K562 (cell line): ENCODE results near the gene PPP6R3. TPM values are rescaled to one million over a fixed set of nuclear protein-coding genes. Genes with fewer than 3 reads are reported as not detected.

Experiments used
- ATF6 ChIP-seq: sonication (generic); formaldehyde crosslinking; IDR thresholded peaks from 2 replicates; pipeline ENCODE4 v1.4.0; 2020; ENCODE audit warnings: mild to moderate bottlenecking, missing genetic modification reagents
- ELF1 ChIP-seq: fragments of 200-800 bp; sonication (Bioruptor generic); IDR thresholded peaks from 2 replicates; pipeline ENCODE4 v1.6.1; 2016; ENCODE audit warnings: missing genetic modification characterization, missing compliant biosample characterization
- MEIS2 ChIP-seq: fragments of 450-650 bp; IDR thresholded peaks from 2 replicates; pipeline ENCODE4 v1.6.1; 2014; ENCODE audit warnings: mild to moderate bottlenecking; ENCODE audit not compliant: partially characterized antibody
- MGA ChIP-seq: fragments of 450-650 bp; IDR thresholded peaks from 2 replicates; pipeline ENCODE4 v1.6.1; 2016; ENCODE audit warnings: mild to moderate bottlenecking, moderate library complexity
- NFIX ChIP-seq: fragments of 250-450 bp; sonication (Bioruptor Pico); IDR thresholded peaks from 2 replicates; pipeline ENCODE4 v1.4.0; 2020; ENCODE audit warnings: low read depth, mild to moderate bottlenecking, moderate library complexity
- PATZ1 ChIP-seq: fragments of 250-450 bp; sonication (Bioruptor Pico); IDR thresholded peaks from 2 replicates; pipeline ENCODE4 v1.5.0; 2020; ENCODE audit warnings: mild to moderate bottlenecking, borderline replicate concordance
- SLC30A9 ChIP-seq: fragments of 250-450 bp; sonication (Bioruptor Pico); IDR thresholded peaks from 2 replicates; pipeline ENCODE4 v1.8.0; 2022; ENCODE audit warnings: mild to moderate bottlenecking, moderate library complexity
- TAL1 ChIP-seq: fragments of 450-650 bp; IDR thresholded peaks from 2 replicates; pipeline ENCODE4 v1.6.1; 2016; ENCODE audit warnings: mild to moderate bottlenecking
- ZBTB43 ChIP-seq: sonication (generic); formaldehyde crosslinking; IDR thresholded peaks from 2 replicates; pipeline ENCODE4 v1.8.0; 2023; ENCODE audit warnings: mild to moderate bottlenecking, missing genetic modification reagents
- polyA plus RNA-seq, 8 experiments: library from polyadenylated mRNA; depleted of rRNA in 4 of 8; stranded (reverse) in 5 of 8; unstranded in 3 of 8; fragments of >200 nt; fragmentation: Nextera tagmentation in 2 of 8; fragmentation: Illumina TruSeq in 1 of 8; extraction: Ambion mirVana in 2 of 8; extraction: Trizol in 1 of 8; gene quantifications; 2 replicates each; pipeline versions ENCODE4 v1.2.1 to v1.2.3, GENCODE V29; 2011 to 2014; ENCODE audit warnings: inconsistent platforms in 1 of 8, missing spikeins in 1 of 8
- total RNA-seq, 7 experiments: library from RNA; depleted of rRNA in 6 of 7; stranded (reverse); fragments of >200 nt in 6 of 7; fragmentation: Illumina TruSeq in 2 of 7; extraction: Trizol in 2 of 7; gene quantifications; 2 replicates each; pipeline versions ENCODE4 v1.2.1 to v1.2.3, GENCODE V29; 2011 to 2021; ENCODE audit warnings: low replicate concordance in 1 of 7

The PPP6R3 gene
- total and polyA plus RNA-seq, 9 of the 15 experiments (the other 6 are each of a cell fraction or from before 2014, with no cell fraction given), result 20.3 to 117 (median 80.6) TPM

- TF ChIP-seq PATZ1, result no peak
- TF ChIP-seq SLC30A9 (CRISPR knock-in tag), result no peak
- TF ChIP-seq ELF1 (tag), result no peak
- no peak for TF ChIP-seq NFIX (CRISPR knock-in tag)
- TF ChIP-seq TAL1, result no peak
- no peak for TF ChIP-seq ZBTB43 (CRISPR knock-in tag)
- peak; percentile 93 for TF ChIP-seq MGA
- peak; percentile 54; the same call in 1 of the 2 replicates for TF ChIP-seq ATF6 (CRISPR knock-in tag)
- TF ChIP-seq MEIS2, result peak; percentile 6
Measured at GRCh38 chr11:68436985-68437926, 23.3 kb upstream of the PPP6R3 start (continued).
